T-helper 1 cell treated with Interleukin-12 subunit alpha and Interleukin-12 subunit beta and Interleukin-4 antibody, amounts not matched to agents 30 ng/mL and 1 ng/mL, for 36 hours (primary cell): Measurements from ENCODE around the gene CMTR2. TPM values are rescaled to one million over a fixed set of nuclear protein-coding genes. Genes with fewer than 3 reads are reported as not detected.

Experiments
- total RNA-seq: library from RNA; stranded (reverse); gene quantifications from 2 replicates; pipeline ENCODE4 v1.2.3, GENCODE V29; 2022

CMTR2 gene
- total RNA-seq, 1 donor from 2014 or later = 19.8 TPM

Other genes starting within 250 kb of the CMTR2 start
- 0.22 TPM in 1 of 2 replicates, not detected in the other for gene HYDIN, start 58.7 kb downstream of the CMTR2 start, total RNA-seq
- not detected in 2 replicates for gene CALB2, start 69.3 kb upstream of the CMTR2 start, total RNA-seq
- gene TLE7, start 152.7 kb upstream of the CMTR2 start, total RNA-seq = not detected in 2 replicates
- gene ZNF23, start 172.8 kb upstream of the CMTR2 start, total RNA-seq = 5.1 TPM in 2 replicates
- 2.0 TPM in 2 replicates for gene ZNF19, start 199.9 kb upstream of the CMTR2 start, total RNA-seq
- gene CHST4, start 237.0 kb upstream of the CMTR2 start, total RNA-seq = not detected in 2 replicates